NOMO-1 treated with dmso at 0.1 percent for 144 hours (cell line): ENCODE measurements around the gene LRRC74B.
"Not testable (repeated sequence)": the region's sequence is repeated elsewhere in the genome, so short reads cannot be mapped to it uniquely, and the experiment has no call there.

Experiments used
- DNase-seq: peaks from one replicate; lab custom pipeline; 2025; ENCODE audit not compliant: unreplicated experiment; lab: John Stamatoyannopoulos, UW

Gene LRRC74B

DNA sequence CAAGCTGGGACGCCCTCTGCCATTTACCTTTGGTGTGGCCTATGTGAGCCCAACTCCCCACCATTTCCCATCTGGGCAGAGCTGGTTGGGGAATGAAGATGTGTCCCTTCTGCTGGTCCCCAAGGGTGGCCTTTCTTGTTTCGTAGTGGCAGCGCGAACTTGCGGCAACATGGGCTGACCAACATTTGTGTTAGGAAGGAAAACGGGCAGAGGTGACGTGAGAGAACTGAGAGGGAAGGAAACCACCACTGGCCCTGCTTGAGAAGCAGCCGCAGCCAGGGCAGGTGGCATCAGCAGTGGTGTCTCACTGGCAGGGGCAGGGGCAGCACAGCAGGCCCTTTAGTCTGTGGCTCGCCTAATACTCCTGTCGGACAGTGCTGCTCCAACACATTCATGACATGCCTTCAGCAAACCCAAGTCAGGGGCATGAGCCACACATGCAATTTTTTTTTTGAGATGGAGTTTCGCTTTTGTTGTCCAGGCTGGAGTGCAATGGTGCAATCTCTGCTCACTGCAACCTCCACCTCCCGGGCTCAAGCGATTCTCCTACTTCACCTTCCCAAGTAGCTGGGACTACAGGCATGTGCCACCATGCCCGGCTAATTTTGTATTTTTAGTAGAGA, 29.9 kb downstream of the LRRC74B start:
- DNase-seq, result no peak

DNA sequence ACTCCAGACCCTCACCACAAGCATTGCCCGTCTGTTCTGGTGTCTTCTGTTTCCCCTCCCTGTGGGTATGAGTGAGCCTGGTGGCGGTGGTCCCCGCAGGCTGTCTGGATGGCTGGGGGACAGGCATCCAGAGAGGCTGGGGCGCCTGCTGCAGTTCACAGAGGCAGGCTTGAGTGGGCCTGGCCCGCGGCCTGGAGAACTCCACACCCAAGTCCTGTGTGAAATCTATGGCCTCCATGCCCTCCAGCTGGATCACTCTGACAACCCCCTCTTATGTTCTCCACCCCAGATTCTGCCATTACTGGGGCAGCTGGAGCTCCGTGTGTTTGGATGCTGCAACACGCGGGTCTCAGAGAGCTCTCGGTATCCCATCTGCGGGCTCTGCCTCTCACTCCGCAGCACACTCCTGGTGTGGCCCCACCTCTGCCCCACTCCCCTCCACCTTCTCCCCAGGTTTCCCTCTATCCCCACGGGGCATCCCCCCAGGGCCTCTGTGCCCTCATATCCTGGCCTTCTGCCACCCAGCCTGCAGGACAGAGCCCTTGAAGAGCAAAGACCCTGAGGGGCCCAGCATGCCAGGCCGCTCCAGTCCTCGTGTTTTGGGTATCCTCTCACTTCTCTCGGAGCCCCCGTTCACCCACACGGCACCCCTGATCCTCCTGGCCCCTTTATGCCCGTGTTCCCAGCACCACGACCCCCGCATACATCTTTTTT, 31.3 kb downstream of the LRRC74B start:
- DNase-seq, result no peak

DNA sequence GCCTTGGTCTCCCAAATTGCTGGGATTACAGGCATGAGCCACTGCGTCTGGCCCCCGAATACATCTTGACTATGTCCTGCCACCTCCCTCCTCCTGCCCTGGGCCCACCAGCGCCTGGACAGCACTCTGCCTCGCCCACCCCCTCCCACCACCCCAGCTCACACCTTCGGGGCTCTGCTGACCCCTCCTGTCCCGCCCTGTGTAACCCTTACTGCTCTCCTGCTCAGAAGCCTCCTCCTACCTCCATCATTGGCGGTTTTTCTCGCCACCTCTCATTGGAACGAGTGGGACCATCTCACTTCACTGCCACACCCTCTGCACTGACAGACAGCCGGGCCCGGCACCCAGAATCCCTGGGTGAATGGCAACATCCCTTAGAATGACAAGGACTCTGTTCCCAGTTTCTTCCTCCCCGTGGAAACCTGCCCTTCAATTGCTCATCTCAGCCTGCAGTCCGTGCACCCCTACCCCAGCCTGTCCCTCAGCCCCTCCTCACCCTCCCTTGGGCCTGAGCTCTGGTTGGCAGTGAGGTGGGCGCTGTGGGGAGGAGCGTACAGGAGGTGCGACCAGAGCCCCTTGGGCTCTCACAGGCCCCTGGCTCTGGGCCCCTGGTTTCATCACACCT, 32.2 kb downstream of the LRRC74B start:
- no peak for DNase-seq

DNA sequence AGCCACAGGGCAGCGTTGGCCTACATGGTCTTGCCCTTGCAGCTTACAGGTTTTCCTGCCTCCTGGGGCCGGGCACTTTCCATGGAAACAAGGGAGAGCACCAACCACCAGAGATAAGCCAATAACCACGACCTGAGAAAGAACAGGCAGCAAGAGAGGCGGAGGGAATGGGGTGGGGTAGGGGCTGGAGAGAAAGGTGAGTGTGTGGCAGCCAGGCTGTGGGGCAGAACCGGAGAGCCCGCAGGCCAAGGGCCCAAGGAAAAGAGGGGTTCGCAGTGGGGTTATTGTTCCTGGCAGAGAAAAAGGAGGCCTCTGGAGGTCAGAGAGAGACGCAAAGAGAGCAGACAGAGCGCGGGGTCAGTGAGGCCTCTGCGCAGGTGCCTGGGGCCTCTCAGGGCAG, 33.2 kb downstream of the LRRC74B start:
- no peak for DNase-seq

DNA sequence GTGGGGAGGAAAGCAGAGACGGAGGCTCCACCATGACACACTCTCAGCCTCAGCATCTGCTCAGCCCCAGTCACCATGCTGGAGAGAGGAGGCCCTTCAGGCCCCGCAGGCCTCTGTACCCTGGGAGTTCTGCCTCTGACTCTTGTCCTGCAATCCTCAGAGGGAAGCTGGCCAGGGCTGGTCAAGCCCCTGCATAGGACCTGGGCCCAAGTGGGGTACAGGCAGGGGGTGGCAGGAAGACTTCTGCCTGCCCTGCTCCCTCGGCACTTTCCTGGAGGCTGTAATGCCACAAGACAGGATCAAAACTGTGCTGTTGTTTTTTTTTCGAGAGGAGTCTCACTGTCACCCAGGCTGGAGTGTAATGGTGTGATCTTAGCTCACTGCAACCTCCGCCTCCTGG, 33.7 kb downstream of the LRRC74B start:
- no peak for DNase-seq

DNA sequence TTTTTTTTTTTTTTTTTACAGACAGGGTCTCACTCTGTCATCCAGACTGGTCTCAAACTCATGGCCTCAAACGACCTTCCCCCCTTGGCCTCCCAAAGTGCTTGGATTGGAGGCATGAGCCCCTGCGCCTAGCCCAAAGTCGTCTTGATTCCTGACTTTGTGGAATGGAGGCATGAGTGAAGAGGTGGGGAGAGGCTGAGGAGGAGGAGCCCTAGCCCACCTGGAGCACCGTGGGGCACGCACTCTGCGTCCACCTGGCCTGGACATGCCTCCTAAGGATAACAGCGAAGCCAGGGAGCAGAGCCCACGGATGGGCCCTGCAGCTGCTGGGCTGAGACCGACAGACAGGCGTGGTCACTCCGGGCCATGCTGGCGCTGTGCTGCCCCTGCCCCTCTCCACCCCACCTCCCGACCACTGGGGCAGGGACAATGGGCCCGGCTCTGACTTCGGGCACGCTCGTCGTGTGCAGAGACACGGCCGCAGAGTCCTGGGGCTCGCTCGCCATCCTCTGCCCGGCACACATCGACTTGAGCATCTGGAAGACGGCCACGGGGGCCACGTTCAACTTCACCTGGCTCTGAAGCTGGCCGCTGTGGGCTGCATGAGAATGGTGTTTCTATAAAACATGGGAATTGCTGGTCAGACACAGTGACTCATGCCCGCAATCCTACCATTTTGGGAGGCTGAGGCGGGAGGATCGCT, 34.8 kb downstream of the LRRC74B start:
- no peak for DNase-seq

DNA sequence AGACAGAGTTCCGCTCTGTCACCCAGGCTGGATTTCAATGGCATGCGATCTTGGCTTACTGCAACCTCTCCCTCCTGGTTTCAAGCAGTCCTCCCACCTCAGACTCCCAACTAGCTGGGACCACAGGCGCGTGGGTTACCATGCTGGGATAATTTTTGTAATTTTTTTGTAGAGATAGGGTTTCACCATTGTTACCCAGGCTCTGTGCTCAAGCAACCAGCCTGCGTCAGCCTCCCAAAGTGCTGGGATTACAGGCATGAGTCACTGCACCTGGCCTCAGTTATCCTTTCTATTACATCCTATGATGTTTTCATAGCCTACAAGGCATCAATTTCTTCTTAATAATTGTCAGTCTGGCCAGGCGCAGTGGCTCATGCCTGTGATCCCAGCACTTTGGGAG, 36.5 kb downstream of the LRRC74B start:
- DNase-seq, result no peak

DNA sequence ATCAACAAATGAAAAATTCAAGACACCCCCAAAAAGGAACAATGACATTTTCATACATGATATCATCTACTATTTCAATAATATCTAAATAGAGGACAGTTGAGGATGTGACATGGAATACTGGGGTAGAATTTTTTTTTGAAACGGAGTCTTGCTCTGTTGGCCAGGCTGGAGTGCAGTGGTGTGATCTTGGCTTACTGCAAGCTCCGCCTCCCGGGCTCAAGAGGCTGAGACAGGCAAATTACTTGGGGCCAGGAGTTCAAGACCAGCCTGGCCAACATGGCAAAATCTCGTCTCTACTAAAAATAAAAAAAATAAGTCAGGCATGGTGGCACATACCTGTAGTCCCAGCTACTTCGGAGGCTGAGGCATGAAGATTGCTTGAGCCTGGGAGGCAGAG, 41.4 kb downstream of the LRRC74B start:
- DNase-seq, result no peak

DNA sequence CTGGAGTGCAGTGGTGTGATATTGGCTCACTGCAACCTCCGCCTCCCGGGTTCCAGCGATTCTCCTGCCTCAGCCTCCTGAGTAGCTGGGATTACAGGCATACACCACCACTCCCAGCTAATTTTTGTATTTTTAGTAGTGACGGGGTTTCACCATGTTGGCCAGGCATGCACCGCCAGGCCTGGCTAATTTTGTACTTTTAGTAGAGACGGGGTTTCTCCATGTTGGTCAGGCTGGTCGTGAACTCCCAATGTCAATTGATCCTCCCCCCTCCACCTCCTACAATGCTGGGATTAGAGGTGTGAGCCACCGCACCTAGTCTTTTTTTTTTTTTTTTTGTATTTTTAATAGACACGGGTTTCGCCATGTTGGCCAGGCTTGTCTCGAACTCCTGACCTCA, 42.2 kb downstream of the LRRC74B start:
- DNase-seq, result not testable (repeated sequence)

DNA sequence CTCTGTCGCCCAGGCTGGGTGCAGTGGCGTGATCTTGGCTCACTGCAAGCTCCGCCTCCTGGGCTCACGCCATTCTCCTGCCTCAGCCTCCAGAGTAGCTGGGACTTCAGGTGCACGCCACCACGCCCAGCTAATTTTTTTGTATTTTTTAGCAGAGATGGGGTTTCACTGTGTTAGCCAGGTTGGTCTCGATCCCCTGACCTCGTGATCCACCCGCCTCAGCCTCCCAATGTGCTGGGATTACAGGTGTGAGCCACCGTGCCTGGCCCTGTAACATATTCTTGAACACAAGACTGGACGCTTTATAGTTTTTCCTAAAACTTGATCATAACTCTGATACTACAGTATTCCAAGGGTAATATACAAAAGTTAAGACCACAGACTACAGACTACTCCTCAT, 45.5 kb downstream of the LRRC74B start:
- DNase-seq, result not testable (repeated sequence)

DNA sequence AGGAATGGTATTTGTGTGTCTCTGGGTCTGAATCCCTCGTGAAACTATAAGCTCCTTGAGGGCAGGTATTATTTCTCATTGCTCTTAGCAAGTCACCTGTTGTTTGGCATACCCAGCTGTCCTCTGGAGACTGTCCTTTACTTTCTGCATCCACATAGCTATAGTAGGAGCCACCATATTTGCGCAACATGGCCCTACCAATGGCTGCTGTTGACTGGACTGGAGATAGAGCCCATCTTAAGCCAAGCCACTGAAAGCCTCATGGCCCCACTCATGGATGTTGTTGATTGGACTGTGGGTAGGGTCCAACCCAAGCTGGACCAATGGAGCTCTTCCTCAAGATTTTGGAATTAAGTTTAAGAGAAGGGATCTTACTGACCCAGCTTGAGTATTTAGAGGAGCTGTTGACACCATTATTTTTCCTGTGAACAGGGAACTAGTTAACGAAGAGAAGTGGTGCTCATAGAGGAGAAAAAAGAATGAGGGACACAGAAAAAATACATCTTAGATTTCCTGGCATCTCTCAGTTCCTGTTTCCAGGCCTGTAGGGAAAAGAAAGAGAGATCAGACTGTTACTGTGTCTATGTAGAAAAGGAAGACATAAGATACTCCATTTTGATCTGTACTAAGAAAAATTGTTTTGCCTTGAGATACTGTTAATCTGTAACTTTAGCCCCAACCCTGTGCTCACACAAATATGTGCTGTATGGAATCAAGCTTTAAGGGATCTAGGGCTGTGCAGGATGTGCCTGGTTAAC, 47.2 kb downstream of the LRRC74B start:
- no peak for DNase-seq

DNA sequence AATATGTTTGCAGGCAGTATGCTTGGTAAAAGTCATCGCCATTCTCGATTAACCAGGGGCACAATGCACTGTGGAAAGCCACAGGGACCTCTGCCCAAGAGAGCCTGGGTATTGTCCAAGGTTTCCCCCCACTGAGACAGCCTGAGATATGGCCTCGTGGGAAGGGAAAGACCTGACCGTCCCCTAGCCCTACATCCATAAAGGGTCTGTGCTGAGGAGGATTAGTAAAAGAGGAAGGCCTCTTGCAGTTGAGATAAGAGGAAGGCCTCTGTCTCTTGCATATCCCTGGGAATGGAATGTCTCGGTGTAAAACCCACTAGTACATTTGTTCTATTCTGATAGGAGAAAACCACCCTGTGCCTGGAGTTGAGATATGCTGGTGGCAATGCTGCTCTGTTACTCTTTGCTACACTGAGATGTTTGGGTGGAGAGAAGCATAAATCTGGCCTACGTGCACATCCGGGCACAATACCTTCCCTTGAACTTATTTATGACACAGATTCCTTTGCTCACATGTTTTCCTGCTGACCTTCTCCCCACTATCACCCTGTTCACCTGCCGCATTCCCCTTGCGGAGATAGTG, 47.9 kb downstream of the LRRC74B start:
- DNase-seq, result not testable (repeated sequence)

DNA sequence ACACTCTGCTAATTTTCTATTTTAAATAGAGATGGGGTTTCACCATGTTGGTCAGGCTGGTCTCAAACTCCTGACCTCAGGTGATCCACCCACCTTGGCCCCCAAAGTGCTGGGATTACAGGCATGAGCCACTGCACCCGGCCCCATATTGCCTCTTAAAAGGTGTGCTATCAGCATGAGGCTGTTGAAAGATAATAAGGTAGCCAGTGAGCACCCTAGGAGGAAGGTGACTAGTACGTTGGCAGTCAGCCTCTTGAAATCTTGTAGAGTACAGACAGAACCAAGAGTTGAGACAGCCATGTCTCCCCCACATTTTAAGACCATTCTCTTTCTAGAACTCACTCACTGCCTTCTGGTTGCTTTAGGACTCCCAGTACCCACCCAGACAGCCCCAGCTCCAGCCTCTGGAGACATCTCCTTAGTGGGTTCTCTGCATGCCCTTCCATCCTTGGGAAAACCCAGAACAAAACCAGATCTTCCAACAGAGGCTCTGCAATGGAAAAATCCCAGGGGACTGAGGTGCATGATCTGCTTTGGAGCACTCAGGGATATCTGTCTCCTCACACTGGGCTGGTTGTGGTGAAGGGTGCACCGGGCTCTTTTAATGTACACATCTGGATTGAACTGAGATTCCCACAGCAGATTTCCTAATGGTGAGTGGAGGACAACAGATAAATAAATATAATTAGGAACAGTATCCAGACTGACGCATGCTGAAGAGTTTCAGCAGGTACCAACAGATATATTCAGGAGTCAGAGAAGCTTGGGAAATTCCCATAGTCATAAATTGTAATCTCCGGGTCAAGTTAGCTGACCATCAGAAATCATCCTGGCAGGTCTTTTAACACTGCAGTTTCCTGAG, 49.4 kb downstream of the LRRC74B start:
- DNase-seq, result no peak

DNA sequence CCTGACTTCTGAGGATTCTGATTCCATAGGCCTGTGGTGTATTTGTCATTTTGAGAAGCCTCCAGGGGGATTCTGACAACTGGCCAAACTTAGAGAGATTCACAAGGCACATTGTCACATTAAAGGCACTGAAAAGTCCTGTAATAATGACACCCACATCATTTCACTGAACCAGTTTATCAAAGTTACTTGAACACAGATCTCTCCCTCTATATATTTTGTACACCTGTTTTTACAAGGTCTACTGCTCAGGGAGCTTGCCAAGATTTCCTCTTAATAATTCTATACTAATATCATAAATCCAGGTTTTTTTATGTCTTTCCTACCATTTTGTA, 50.0 kb downstream of the LRRC74B start:
- DNase-seq, result no peak

DNA sequence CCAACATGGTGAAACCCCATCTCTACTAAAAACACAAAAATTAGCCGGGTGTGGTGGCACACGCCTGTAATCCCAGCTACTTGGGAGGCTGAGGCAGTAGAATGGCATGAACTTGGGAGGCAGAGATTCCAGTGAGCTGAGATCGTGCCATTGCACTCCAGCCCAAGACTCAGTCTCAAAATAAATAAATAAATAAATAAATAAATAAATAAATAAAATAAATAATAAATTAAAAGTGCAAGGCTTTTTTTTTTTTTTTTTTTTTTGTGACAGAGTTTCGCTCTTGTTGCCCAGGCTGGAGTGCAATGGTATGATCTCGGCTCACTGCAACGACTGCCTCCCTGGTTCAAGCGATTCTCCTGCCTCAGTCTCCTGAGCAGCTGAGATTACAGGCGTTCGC, 51.1 kb downstream of the LRRC74B start:
- not testable (repeated sequence) for DNase-seq

DNA sequence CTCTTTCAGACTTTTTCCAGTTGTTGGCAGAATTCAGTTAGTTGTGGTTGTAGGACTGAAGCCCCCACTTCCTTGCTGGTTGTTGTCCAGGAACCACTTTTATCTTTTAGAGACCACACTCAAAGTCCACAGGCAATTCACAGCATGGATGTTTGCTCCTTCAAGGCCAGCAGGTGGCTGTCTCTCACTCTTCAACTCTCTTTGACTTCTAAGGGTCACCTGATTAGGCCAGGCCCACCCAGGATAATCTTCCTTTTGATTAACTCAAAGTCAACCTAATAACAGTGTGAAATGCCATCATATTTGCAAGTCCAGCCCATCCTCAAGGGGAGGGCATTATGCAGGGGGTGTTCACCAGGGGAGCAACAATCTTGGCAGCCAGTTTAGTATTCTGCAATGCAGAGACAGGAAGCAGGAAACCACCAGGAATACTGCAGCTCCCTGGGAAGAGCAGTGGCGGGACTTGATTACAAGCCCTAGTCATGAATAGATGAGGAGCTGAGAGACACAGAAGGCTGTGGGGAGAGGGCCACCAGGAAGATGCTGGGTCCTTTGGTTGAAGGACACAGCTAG, 52.4 kb downstream of the LRRC74B start:
- DNase-seq, result no peak

DNA sequence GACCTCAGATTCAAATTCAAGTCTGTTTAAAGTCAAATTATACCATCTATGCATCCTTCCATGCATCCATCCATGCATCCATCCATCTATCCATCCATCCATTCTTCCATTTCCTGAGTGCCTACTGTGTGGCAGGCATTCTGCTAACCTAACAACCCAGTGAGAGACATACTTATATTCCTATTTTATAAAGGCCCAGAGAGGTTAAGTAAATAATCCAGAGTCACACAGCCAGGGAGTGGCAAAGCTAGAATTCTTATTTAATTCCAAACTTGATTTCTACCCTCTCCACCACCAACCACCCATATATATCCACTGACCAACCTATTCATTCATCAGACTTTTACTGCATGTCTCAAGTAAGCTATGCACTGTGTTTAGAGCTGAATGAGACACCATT, 53.8 kb downstream of the LRRC74B start:
- DNase-seq, result no peak

DNA sequence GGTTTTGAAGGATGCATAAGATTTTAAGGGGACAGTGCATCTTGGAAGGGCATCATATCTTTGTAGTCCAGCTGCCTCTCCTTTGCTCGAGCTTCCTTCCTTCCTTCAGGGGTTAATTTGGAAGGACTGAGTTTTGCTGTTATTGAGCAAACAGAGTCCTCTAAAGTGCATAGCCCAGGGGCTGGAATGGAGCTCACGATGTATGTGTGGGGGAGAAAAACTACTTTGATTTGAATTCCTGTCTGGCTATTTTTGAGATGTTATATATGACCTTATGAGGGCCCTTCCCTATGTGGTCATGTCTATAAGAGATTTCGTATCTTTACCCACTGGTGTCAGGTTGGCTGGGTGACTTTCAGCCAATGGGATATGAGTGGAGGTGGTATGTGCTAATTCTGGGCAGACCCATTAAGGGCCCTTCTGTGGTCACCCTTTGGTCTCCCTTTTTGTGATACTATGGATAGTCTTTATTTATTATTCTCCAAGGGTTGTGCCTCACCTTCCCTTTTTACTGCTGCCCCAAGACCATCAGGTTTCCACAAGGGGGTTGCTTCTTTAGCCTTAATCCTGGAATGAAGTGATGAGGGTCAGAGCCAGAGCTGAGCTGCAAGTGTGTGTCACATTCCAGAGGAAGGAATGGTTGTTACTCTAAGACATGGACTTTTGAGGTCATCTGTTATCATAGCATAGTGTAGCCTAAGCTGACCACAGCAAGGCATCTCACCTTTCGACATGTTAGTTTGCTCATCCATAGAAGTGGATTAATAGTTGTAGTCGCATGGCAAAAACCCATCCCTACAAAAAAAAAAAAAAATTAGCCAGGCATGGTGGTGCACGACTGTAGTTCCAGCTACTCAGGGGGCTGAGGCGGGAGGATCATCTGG, 54.6 kb downstream of the LRRC74B start:
- DNase-seq, result no peak
